HTR-8/SVneo (cell line): ENCODE results near the gene ARL2BP.
A peak's percentile ranks its signal among the peaks of the same experiment; 100 is the strongest.
"Not testable (repeated sequence)": the region's sequence is repeated elsewhere in the genome, so short reads cannot be mapped to it uniquely, and the experiment has no call there.

Experiments used
- DNase-seq: peaks from one replicate; pipeline ENCODE4 v3.0.0; 2011; ENCODE audit warnings: low spot score, mixed read lengths; ENCODE audit not compliant: insufficient read length
- FAIRE-seq: peaks from 2 replicates; lab custom pipeline; 2011; peaks lifted over from hg19 to GRCh38; lab: Jason Lieb, UNC

Gene ARL2BP

GRCh38 chr16:57244767-57245471, at the start of gene ARL2BP:
TSS of gene ARL2BP (plus strand) at chr16:57245259. CDS start at chr16:57245368, 109 bp downstream.
- FAIRE-seq = peak; percentile 99
- DNase-seq = peak; percentile 98

- no peak for DNase-seq
- FAIRE-seq = no peak
Observed at GRCh38 chr16:57196286-57196685, 48.8 kb upstream of the ARL2BP start.

- FAIRE-seq = no peak
- DNase-seq = no peak
Observed at GRCh38 chr16:57196753-57197152, 48.3 kb upstream of the ARL2BP start.

GRCh38 chr16:57200321-57200720, 44.7 kb upstream of the ARL2BP start:
- not testable (repeated sequence) for FAIRE-seq, DNase-seq

DNA sequence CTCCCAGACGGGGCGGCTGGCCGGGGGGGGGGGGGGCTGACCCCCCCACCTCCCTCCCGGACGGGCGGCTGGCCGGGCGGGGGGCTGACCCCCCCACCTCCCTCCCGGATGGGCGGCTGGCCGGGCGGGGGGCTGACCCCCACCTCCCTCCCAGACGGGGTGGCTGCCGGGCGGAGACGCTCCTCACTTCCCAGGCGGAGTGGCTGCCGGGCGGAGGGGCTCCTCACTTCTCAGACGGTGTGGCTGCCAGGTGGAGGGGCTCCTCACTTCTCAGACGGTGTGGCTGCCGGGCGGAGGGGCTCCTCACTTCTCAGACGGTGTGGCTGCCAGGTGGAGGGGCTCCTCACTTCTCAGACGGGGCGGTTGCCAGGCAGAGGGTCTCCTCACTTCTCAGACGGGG, 44.1 kb upstream of the ARL2BP start:
- not testable (repeated sequence) for DNase-seq, FAIRE-seq

- DNase-seq (no peak), FAIRE-seq (no peak)
Observed at GRCh38 chr16:57202095-57202886, 42.8 kb upstream of the ARL2BP start.

DNA sequence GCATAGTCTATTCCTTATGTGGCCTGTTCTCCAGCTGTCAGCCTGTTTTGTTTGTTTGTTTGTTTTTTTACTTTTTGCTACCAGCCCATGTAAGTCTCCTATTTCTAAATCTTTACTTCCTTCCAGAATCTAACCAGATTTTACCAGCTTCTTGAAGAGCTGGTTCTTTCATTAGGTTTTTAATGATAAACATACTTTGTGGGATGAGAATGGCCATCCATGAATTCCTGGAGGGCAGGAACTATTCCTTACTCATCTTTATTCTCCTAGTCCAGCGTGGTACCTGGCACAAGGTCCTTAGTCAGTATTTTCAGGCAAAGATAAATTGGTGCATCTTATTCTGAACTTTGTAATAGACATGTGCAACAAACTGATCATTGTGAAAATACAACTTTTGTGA, 41.6 kb upstream of the ARL2BP start:
- no peak for DNase-seq
- FAIRE-seq = no peak

- DNase-seq = no peak
- FAIRE-seq = peak; percentile 54
Observed at GRCh38 chr16:57204675-57205074, 40.4 kb upstream of the ARL2BP start.

DNA sequence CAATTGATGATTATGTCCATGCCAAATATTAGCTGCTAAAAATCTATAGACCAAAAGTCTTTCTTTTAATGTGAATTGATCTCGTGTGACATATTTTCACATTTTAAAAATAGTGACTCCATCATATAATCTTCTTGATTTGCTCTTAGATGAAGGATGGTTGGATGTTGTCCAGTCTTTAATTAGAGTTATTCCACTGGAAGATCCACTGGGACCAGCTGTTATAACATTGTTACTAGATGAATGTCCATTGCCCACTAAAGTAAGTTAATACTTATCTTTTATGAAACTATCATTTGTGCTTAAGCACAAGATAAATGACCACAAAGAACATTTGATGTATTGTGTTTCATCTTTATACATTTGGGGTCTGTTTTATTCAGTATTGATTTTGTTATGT, 36.1 kb upstream of the ARL2BP start:
- FAIRE-seq = no peak
- DNase-seq = no peak

DNA sequence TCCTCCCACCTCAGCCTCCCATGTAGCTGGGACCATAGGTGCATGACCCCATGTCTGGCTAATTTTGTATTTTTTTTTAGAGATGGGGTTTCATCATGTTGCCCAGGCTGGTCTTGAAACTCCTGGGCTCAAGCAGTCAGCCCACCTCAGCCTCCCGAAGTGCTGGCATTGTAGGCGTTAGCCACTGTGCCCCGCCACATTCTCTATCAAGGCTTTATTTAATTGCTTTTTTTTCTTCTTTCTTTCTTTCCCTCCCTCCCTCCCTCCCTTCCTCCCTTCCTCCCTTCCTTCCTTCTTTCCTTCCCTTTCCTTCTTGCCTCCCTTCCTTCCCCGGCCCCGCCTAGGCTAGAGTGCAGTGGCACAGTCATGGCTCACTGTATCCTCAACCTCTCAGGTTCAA, 35.3 kb upstream of the ARL2BP start:
- DNase-seq (no peak), FAIRE-seq (no peak)

- no peak for DNase-seq
- FAIRE-seq = no peak
Observed at GRCh38 chr16:57213462-57213861, 31.6 kb upstream of the ARL2BP start.

GRCh38 chr16:57216968-57217367, 28.1 kb upstream of the ARL2BP start:
- DNase-seq = no peak
- FAIRE-seq = no peak

GRCh38 chr16:57223057-57223456, 22.0 kb upstream of the ARL2BP start:
- DNase-seq (no peak), FAIRE-seq (no peak)

DNA sequence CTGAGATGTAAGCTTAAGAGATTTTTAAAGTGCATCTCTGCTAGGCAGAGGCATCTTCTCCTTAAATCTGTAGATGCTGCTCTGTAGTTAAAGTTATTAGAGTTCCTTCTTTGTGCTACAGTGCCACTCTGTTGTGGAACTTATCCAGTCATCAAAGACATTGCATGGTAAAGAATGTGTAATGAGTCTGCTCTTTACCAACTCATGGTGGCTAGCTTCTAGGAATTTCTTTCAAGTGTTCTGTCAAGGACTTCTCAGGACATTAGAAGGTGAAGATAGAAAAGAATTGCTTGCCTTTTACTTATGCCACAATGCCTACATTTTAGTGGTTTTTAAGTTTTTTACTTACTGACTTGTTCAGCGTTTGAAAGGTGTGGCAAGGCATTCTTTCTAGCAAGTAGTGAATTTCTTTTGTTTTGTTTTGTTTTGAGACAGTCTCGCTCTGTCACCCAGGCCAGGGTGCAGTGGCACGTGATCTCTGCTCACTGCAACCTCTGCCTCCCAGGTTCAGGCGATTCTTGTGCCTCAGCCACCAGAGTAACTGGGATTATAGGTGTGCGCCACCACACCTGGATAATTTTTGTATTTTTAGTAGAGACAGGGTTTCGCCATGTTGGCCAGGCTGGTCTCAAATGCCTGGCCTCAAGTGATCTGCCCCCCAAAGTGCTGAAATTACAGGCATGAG, 20.3 kb upstream of the ARL2BP start:
- FAIRE-seq (no peak), DNase-seq (no peak)

DNA sequence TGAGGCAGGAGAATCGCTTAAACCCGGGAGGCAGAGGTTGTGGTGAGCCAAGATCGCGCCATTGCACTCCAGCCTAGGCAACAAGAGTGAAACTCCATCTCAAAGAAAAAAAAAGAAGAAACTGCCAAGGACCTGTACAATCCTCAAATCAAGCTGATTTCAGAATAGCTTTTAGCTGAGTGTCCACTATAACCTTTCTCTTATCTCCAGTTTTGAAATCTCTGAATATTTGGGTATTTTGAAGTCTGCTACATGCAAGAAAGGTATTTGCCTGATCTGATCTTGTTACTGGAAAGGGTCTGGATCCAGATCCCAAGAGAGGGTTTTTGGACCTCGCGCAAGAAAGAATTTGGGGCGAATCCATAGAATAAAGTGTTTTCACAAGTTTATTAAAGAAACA, 19.1 kb upstream of the ARL2BP start:
- no peak for FAIRE-seq
- DNase-seq = no peak

DNA sequence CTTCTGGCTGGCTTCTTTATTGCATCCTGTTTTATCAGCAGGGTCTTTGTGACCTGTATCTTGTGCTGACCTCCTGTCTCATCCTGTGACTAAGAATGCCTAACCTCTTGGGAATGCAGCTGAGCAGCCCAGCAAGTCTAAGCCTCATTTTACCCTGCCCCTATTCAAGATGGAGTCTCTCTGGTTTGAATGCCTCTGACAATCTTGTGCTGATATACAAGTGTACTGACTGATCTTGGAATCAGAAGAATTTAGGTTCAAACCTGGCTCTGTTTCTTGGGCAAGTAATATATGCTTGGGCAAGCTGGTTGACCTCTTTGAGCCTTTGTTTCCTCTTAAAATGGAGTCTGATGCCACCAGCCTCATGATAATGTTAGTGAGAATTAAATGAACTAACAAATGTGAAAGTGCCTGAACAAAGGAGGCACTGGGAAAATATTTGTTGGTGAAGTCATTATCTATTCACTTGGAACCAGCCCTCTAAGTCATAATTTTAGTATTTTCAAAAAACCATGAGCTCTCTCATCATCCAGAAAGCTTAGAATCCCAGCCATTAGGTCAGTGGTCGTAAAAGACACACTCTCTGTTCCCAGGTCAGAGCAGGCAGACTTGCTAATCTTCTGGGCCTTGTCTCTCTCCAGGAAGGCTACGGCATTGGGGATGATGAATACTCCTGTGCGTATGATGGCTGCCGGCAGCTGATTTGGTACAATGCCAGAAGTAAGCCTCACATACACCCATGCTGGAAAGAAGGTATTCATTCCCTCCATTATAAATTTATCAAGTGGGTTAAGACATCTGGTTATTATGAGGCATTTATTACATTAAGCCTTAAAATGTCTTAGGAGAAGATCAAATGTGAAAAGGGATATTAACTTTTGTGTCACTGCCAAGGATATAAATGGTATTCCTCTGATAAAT, 18.1 kb upstream of the ARL2BP start:
- FAIRE-seq (no peak), DNase-seq (no peak)

DNA sequence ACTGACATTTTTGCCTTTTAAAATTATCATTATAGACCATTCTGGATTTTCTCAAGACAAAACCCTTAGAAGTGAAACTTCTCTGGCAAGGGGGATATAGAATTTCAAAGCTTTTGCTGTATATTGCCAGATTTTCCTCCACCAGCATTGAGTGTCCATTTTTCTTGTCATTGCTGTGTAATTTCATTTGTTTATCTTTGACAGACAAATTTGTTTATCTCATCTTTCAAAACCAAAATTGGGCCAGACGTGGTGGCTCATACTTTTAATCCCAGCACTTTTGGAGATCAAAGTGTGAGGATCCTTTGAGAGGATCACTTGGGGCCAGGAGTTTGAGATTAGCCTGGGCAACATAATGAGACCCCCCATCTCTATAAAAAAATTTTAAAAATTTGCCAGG, 16.0 kb upstream of the ARL2BP start:
- FAIRE-seq (no peak), DNase-seq (no peak)

GRCh38 chr16:57231821-57232350, 13.2 kb upstream of the ARL2BP start:
- no peak for DNase-seq
- FAIRE-seq = no peak

DNA sequence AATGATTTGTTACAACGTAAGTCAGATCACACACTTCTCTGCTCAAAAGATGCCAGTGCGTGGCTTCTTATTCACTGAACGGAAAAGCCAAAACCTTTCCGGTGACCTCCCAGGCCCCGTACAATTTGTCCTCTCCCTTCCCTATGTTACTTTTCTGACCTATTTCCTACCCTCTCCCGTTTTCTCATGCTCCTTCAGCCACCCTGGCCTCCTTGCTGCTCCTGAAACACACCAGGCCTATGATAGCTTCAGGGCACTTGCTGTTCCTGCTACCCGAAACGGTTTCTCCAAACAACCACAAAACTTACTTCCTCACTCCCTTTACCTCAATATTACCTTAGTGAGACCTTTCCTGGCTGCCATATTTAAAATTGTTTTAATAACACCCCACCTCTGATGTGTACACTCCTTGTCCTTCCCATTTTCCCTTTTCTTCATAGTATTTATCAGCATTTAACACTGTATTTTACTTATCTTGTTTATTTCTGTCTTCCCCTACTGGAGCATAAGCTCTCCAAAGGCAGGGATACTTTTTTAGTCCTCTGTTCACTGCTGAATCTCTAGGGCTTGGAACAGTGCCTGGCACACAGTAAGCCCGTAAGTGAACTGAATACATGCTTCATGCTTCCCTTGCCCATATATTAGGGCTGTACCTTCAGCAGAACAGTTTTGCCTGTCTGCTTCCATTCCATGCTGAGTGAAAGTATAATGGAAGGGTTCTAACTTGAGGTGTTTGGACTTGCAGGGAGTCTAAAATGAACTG, 10.9 kb upstream of the ARL2BP start:
- FAIRE-seq = no peak
- no peak for DNase-seq
